ENCODE measurements around the gene PSD4.

PSD4 gene

DNA sequence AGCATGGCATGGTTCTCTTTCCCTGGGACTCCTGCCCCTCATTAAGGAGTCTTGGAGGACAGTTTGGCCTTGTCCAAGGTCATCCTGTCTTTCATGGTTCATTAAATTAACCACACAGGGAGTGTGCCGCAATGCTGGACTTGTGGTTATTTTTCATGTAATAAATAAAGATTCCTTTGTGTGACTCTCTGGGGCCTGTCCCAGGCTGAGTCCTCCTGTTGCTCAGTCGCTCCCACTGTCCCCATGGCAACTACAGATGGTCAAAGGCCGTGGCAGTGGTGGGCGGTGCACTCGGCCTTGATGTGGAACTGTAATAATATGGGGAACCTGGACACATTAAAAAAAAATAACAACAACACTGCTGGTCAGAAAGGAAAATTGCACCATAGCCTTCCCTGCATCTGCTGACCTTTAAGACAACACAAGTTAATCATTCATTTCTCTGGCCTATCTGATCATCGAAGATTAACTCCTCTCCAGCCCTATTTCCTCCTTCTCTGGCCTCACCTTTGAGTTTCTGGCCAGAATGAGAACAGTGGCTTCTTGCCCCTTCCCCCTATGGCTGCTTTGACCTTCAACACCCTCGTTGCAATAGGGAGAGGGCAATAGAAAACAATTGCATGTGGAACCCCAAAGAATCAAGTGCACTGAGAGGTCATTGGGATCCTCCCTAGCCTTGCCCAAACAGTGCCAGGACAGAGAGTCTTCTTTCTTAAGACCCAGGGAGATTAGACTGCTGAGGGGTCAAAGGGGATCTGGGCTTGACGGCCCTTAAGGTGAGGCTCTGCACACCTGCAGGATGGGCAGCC, 44.7 kb downstream of the PSD4 start:
- TF ChIP-seq SIN3A (IDR thresholded peaks at IDR 0.05; ENCODE audit: borderline replicate concordance, insufficient read depth, low read length) (no peak), TAF1 (IDR thresholded peaks at IDR 0.05; ENCODE audit: borderline replicate concordance, insufficient read depth, low read length) (no peak), FOXP2 (optimal IDR thresholded peaks at IDR 0.05; ENCODE audit: borderline replicate concordance, extremely low read depth, extremely low read length, insufficient read depth) (no peak), POLR2AphosphoS5 (IDR thresholded peaks at IDR 0.05; ENCODE audit: low read depth, low read length) (no peak)
- TF ChIP-seq, protein P1, sequence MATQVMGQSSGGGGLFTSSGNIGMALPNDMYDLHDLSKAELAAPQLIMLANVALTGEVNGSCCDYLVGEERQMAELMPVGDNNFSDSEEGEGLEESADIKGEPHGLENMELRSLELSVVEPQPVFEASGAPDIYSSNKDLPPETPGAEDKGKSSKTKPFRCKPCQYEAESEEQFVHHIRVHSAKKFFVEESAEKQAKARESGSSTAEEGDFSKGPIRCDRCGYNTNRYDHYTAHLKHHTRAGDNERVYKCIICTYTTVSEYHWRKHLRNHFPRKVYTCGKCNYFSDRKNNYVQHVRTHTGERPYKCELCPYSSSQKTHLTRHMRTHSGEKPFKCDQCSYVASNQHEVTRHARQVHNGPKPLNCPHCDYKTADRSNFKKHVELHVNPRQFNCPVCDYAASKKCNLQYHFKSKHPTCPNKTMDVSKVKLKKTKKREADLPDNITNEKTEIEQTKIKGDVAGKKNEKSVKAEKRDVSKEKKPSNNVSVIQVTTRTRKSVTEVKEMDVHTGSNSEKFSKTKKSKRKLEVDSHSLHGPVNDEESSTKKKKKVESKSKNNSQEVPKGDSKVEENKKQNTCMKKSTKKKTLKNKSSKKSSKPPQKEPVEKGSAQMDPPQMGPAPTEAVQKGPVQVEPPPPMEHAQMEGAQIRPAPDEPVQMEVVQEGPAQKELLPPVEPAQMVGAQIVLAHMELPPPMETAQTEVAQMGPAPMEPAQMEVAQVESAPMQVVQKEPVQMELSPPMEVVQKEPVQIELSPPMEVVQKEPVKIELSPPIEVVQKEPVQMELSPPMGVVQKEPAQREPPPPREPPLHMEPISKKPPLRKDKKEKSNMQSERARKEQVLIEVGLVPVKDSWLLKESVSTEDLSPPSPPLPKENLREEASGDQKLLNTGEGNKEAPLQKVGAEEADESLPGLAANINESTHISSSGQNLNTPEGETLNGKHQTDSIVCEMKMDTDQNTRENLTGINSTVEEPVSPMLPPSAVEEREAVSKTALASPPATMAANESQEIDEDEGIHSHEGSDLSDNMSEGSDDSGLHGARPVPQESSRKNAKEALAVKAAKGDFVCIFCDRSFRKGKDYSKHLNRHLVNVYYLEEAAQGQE (IDR thresholded peaks at IDR 0.05; ENCODE audit: insufficient read depth in 1 of 2, low read depth in 2 of 2, low read length in 2 of 2) = no peak

DNA sequence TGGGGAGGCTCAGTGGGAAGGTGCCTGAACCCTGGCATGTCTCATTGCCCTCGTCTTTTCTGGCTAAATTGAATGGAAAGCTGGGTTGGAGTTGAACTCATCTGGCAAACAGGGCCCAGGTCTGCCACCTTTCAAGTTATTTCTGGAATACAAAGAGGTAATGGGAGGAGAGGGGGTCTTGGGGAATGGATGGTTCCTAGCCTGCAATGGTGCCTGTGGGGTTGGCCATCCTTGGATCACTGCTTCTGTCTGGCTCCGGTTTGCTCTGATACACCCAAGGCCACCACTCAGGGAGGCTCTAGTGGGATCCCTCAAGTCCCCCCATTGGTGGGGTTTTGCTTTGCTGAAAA, 45.3 kb downstream of the PSD4 start:
- TF ChIP-seq FOXP2 (optimal IDR thresholded peaks at IDR 0.05; ENCODE audit: borderline replicate concordance, extremely low read depth, extremely low read length, insufficient read depth) (no peak), SIN3A (IDR thresholded peaks at IDR 0.05; ENCODE audit: borderline replicate concordance, insufficient read depth, low read length) (no peak), POLR2AphosphoS5 (IDR thresholded peaks at IDR 0.05; ENCODE audit: low read depth, low read length) (no peak), TAF1 (IDR thresholded peaks at IDR 0.05; ENCODE audit: borderline replicate concordance, insufficient read depth, low read length) (no peak)
- TF ChIP-seq, protein P1 (IDR thresholded peaks at IDR 0.05; ENCODE audit: insufficient read depth in 1 of 2, low read depth in 2 of 2, low read length in 2 of 2) = no peak

DNA sequence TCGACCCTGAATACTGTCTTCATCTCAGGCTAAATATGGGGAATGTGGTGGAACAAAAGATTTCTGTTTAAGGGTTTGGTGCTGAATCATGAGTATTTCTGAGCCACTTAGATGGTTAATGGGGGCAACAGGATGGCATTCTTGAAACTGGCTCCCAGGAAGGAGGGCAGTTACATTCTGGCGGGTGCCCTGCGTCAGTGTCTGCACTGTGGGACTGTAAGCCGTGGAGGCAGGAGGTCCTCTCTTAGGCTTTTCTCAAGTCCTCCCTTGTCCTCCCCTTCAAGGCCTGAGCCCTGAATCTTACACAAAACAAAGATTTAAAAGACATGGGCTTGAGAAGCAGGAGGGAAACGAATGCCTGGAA, 45.7 kb downstream of the PSD4 start:
- TF ChIP-seq POLR2AphosphoS5 (IDR thresholded peaks at IDR 0.05; ENCODE audit: low read depth, low read length) (no peak), SIN3A (IDR thresholded peaks at IDR 0.05; ENCODE audit: borderline replicate concordance, insufficient read depth, low read length) (no peak), TAF1 (IDR thresholded peaks at IDR 0.05; ENCODE audit: borderline replicate concordance, insufficient read depth, low read length) (no peak), FOXP2 (optimal IDR thresholded peaks at IDR 0.05; ENCODE audit: borderline replicate concordance, extremely low read depth, extremely low read length, insufficient read depth) (no peak)
- TF ChIP-seq, protein P1 (IDR thresholded peaks at IDR 0.05; ENCODE audit: insufficient read depth in 1 of 2, low read depth in 2 of 2, low read length in 2 of 2) = no peak

DNA sequence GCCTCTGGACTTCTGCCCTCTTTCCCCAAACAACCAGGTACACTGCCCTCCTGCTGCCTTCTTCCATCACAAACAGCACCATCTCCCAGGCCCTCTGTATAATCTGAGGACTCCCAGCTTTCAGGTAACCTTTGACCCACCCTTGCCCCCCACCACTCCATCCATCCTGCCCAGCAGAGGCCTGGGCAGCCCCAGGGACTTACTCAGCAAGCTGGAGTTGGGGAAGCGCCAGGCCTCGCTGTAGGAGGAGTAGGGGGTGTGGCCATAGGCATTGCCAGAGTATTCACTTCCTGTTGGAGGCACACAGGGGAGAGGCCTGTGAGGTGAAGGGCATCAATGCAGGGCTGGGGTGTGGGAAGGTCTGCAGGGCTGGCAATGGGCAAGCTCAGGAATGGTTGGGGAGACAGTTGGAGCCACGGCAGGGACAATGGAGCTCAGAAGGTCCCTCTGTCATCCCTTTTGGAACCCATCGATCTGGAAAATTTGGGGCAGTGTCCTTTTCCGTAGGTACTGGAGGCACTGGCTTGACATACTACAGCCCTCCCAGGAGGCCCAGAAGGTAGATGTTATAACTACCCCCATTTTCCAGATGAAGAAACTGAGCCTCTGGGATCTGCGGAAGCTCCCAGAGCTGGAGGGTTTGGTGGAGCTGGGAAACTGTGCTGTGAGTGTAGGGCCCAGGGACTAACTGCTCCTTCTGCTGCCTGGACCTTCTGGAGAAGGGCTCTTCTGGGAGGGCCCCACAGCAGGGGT, 46.3 kb downstream of the PSD4 start:
- TF ChIP-seq FOXP2 (optimal IDR thresholded peaks at IDR 0.05; ENCODE audit: borderline replicate concordance, extremely low read depth, extremely low read length, insufficient read depth) (no peak), SIN3A (IDR thresholded peaks at IDR 0.05; ENCODE audit: borderline replicate concordance, insufficient read depth, low read length) (no peak), POLR2AphosphoS5 (IDR thresholded peaks at IDR 0.05; ENCODE audit: low read depth, low read length) (no peak), TAF1 (IDR thresholded peaks at IDR 0.05; ENCODE audit: borderline replicate concordance, insufficient read depth, low read length) (no peak)
- TF ChIP-seq, protein P1 (IDR thresholded peaks at IDR 0.05; ENCODE audit: insufficient read depth in 1 of 2, low read depth in 2 of 2, low read length in 2 of 2) = no peak
